ENCODE results near the gene PDGFRB. TPM values are rescaled to one million over a fixed set of nuclear protein-coding genes. Genes with fewer than 3 reads are reported as not detected.

PDGFRB gene
- total RNA-seq, 1 experiment from 2014 or later, result 0.66 TPM

DNA sequence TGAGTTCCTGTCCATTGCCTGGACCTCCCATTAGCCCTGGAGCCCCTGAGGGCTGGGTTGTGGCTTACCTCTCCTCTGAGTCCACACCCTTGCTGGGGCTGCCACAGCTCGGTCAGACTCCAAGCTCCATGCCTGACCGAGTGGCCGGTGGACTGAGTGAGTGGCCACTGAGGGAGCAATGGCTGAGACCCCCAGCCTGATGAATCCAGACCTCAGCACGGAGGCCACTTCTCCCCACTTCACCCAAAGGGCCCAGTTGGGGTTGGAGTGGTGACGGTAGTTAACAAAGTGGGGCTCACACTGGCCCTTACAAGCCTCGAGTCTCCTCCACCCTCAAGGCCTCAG, 28.8 kb downstream of the PDGFRB start:
- no peaks in the 10 kb centered on the region for H3K36me3 ChIP-seq (ENCODE audit: low read depth, low read length)
- ChIA-PET POLR2A (ENCODE audit: unreplicated experiment) (no interaction called here), CTCF (no interaction called here)
- ATAC-seq, result no peak
- H3K9ac ChIP-seq (ENCODE audit: low read length), result no peak overlapping the region
- BruUV-seq (replicated peaks), result no TSS peak
- no peak overlapping the region for H3K27ac ChIP-seq (ENCODE audit: low read length)
- intact Hi-C loops (cut with micrococcal nuclease), result no loop called here
- H3K9me2 ChIP-seq (replicated peaks; ENCODE audit: low read length), result no peaks in the 10 kb centered on the region
- no peak overlapping the region for H3K4me2 ChIP-seq (ENCODE audit: low read length)
- H3K27me3 ChIP-seq (ENCODE audit: low read length), result no peaks in the 10 kb centered on the region
- no peak for DNase-seq
- no peaks in the 10 kb centered on the region for H4K20me1 ChIP-seq (ENCODE audit: low read length)
- peaks cover 6% of the 10 kb centered on the region; the same call in 1 of the 2 replicates for H3K4me1 ChIP-seq (ENCODE audit: insufficient read depth, low read length)
- no peak for TF ChIP-seq CTCF (conservative IDR thresholded peaks at IDR 0.05; ENCODE audit: low read depth, low read length)
- TF ChIP-seq EZH2 (IDR thresholded peaks at IDR 0.05; ENCODE audit: low read length, unreplicated experiment), result no peak
- TF ChIP-seq EZH2phosphoT487 (IDR thresholded peaks at IDR 0.05; ENCODE audit: borderline replicate concordance, low read length), result no peak
- H3K9me3 ChIP-seq (ENCODE audit: low read length), result no peaks in the 10 kb centered on the region
- no peaks in the 10 kb centered on the region for H3K79me2 ChIP-seq (ENCODE audit: low read length)
- no peaks in the 10 kb centered on the region for H3F3A ChIP-seq (ENCODE audit: low read length, unreplicated experiment)
- H2AFZ ChIP-seq (ENCODE audit: low read length), result no peak overlapping the region
- no peak overlapping the region for H3K4me3 ChIP-seq (ENCODE audit: low read length)

- POLR2A ChIA-PET (ENCODE audit: unreplicated experiment), result no interaction called here
- CTCF ChIA-PET, result no interaction called here
Observed at GRCh38 chr5:150126199-150126920, 29.3 kb downstream of the PDGFRB start.

More at GRCh38 chr5:150126199-150126920, 29.3 kb downstream of the PDGFRB start:
- Histone ChIP-seq H3K4me2 (ENCODE audit: low read length) (no peak overlapping the region), H3K27ac (ENCODE audit: low read length) (no peak overlapping the region), H3K79me2 (ENCODE audit: low read length) (no peaks in the 10 kb centered on the region), H4K20me1 (ENCODE audit: low read length) (no peaks in the 10 kb centered on the region), H3K9me2 (replicated peaks; ENCODE audit: low read length) (no peaks in the 10 kb centered on the region), H2AFZ (ENCODE audit: low read length) (no peak overlapping the region), H3F3A (ENCODE audit: low read length, unreplicated experiment) (no peaks in the 10 kb centered on the region), H3K9ac (ENCODE audit: low read length) (no peak overlapping the region), H3K36me3 (ENCODE audit: low read depth, low read length) (no peaks in the 10 kb centered on the region), H3K9me3 (ENCODE audit: low read length) (no peaks in the 10 kb centered on the region), H3K27me3 (ENCODE audit: low read length) (no peaks in the 10 kb centered on the region), H3K4me3 (ENCODE audit: low read length) (no peak overlapping the region), H3K4me1 (ENCODE audit: insufficient read depth, low read length) (peaks cover 6% of the 10 kb centered on the region; the same call in 1 of the 2 replicates)
- intact Hi-C loops (cut with micrococcal nuclease), result no loop called here
- no TSS peak for BruUV-seq (replicated peaks)
- DNase-seq (no peak), ATAC-seq (no peak)
- TF ChIP-seq EZH2 (IDR thresholded peaks at IDR 0.05; ENCODE audit: low read length, unreplicated experiment) (no peak), EZH2phosphoT487 (IDR thresholded peaks at IDR 0.05; ENCODE audit: borderline replicate concordance, low read length) (no peak), CTCF (conservative IDR thresholded peaks at IDR 0.05; ENCODE audit: low read depth, low read length) (no peak)
